Caco-2 (cell line): ENCODE data around the gene DLL4. TPM values are rescaled to one million over a fixed set of nuclear protein-coding genes. Genes with fewer than 3 reads are reported as not detected.

ENCODE experiments used
- BruUV-seq: library from RNA; stranded (reverse); fragments of 400-500 nt; replicated peaks from 2 replicates; lab custom pipeline; 2021; lab: Mats Ljungman, UMichigan
- CTCF ChIA-PET: fragments of 300-600 bp; sonication (Branson Sonifier 250); formaldehyde crosslinking; loops from one replicate; lab custom pipeline; 2022; ENCODE audit warnings: antibody characterized with exemption; lab: Charles Lee
- POLR2A ChIA-PET: fragments of 300-600 bp; sonication (Branson Sonifier 250); formaldehyde crosslinking; loops from one replicate; lab custom pipeline; 2022; ENCODE audit warnings: antibody characterized with exemption; lab: Charles Lee
- DNase-seq, 2 experiments: peaks; one replicate each; pipeline versions ENCODE4 v3.0.0 to v3.0.0-alpha.2; 2020 to 2022
- H3K27me3 ChIP-seq: replicated peaks from 2 replicates; pipeline ENCODE4 v1.6.0; 2011; ENCODE audit warnings: low read length; ENCODE audit not compliant: control insufficient read depth, insufficient read depth
- H3K36me3 ChIP-seq: 2 replicates; pipeline ENCODE4 v1.5.1; 2011; ENCODE audit warnings: low read length; ENCODE audit not compliant: control insufficient read depth, insufficient read depth
- H3K4me1 ChIP-seq: fragments of 250-450 bp; sonication (Bioruptor Pico); 2 replicates; pipeline ENCODE4 v1.5.1; 2020; ENCODE audit warnings: mild to moderate bottlenecking
- H3K4me3 ChIP-seq: 2 replicates; pipeline ENCODE4 v1.5.1; 2011; ENCODE audit warnings: low read depth, mild to moderate bottlenecking, control low read depth, low read length
- H3K9me3 ChIP-seq: fragments of 250-450 bp; sonication (Bioruptor Pico); 2 replicates; pipeline ENCODE4 v1.5.1; 2020; ENCODE audit warnings: mild to moderate bottlenecking, moderate library complexity
- H3K27ac Mint-ChIP-seq: one replicate; pipeline ENCODE4 v1.8.0; 2022; ENCODE audit warnings: mixed read lengths; ENCODE audit not compliant: unreplicated experiment
- H3K27me3 Mint-ChIP-seq: one replicate; pipeline ENCODE4 v1.8.0; 2022; ENCODE audit warnings: mixed read lengths; ENCODE audit not compliant: insufficient read depth, unreplicated experiment
- H3K36me3 Mint-ChIP-seq: one replicate; pipeline ENCODE4 v1.8.0; 2022; ENCODE audit warnings: mild to moderate bottlenecking, mixed read lengths; ENCODE audit not compliant: insufficient read depth, unreplicated experiment
- H3K4me1 Mint-ChIP-seq: one replicate; pipeline ENCODE4 v1.8.0; 2022; ENCODE audit warnings: low read depth, mixed read lengths; ENCODE audit not compliant: unreplicated experiment
- H3K4me3 Mint-ChIP-seq: one replicate; pipeline ENCODE4 v1.8.0; 2022; ENCODE audit warnings: mild to moderate bottlenecking, moderate library complexity, mixed read lengths; ENCODE audit not compliant: unreplicated experiment
- H3K9me3 Mint-ChIP-seq: one replicate; pipeline ENCODE4 v1.8.0; 2022; ENCODE audit warnings: mixed read lengths; ENCODE audit not compliant: unreplicated experiment
- intact Hi-C: fragments of 100-400 bp; cut with micrococcal nuclease; formaldehyde crosslinking; loops from one replicate; pipeline ENCODE4 v1.10.0; 2022; ENCODE audit not compliant: unreplicated experiment
- total RNA-seq: library from RNA; stranded (reverse); gene quantifications from 2 replicates; pipeline ENCODE4 v1.2.3, GENCODE V29; 2022
- TF ChIP-seq, protein P1 (sequence below), 2 experiments: fragments of 200-600 bp in 1 of 2; IDR thresholded peaks; 1 replicate in 1 of 2; 2 replicates in 1 of 2; pipeline versions ENCODE4 v1.5.1 to v1.8.0; 2011 to 2022; ENCODE audit warnings: antibody characterized with exemption in 1 of 2, control low read depth in 1 of 2, inconsistent platforms in 1 of 2, low read depth in 1 of 2, low read length in 1 of 2, mild to moderate bottlenecking in 1 of 2, moderate library complexity in 1 of 2; ENCODE audit not compliant: insufficient read depth in 1 of 2, severe bottlenecking in 1 of 2, unreplicated experiment in 1 of 2

The DLL4 gene
- total RNA-seq, 1 experiment from 2014 or later: 3.4 TPM

DNA sequence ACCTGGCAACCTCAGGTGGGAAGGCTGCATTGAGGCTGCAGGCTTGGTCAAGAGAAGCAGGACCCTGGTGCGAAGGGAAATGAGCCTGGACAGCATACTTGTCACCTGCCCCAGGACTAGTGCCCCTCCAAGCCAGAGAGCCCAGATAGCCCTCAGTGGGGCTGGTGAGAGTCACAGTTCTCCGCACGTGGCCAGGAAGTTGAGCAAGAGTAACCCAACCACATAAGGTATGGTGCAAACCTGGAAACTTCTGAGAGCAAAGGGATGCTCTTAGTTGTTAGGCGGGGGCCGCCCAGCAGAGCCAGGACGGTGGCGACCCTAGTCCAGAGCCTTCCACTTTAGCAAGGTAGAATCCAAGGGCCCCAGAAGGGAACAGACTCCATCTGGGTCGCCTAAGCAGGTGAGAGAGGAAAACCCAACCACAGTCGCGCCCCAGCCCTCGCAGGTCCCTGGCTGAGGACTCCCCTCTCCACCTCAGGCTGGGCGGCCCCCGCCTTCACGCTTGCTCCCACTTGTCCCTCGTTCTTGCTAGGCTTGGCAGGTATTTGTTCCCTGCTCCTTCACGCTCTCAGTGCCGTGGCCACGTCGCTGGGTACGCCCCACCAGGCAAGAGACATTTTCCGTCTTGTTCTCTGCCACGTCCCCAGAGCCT is 36.0 kb upstream of the DLL4 start:
- POLR2A ChIA-PET: interaction anchor here (0.6 to 2.4 kb wide), 3 partner anchors 19 to 36 kb away, joined by 3 to 23 read pairs (median 13); no protein-coding TSS in a partner anchor

DNA sequence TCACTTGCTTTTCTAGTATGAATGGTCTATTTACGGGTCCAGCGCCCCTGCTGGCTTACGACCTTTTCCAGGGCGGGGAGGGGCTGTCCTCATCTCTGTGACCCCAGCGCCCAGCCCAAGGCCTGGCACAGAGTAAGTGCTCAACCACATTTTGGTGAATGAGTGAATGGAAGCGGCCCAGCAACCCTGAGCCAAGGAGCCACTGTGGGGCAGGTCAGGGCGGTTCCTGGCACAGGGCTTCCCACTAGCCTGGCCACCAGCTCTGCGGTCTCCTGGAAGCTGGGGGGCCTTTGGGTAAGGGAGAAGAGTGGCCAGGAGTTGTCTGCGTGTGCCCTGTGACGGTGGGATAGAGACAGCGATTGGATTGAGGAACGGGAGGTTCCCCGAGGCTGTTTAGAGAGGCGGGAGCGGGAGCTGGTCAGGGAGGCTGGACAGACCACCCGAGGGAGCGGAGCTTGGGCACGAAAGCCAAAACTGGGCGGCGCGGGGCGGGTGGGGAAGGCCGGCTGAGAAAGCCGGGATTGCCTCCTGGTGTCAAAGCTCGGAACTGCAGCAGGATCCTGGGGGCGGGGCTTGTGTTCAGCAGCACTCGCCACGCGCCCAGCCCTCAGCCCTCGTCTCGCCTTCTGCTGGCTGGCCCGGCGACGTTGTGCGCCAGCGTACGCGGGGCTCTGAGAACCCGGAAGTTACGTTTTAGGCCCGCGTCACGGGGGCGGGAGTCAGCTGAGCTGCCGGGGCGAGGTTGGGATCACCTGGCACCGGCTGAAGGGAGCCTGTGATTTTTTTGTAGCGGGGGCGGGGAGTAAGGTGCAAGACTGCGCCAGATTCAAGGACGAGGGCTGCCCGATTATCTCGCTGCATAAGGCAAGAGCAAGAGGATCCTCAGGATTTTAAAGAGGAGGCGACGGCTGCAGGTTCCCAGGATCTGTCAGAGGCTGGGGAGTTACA is 35.1 kb upstream of the DLL4 start, which contains the start of gene VPS18:
Gene VPS18, plus strand, starts transcription at position 718 of the 948 bp plus-strand sequence. CDS start 319 bp downstream, outside the sequence.
- intact Hi-C loops: loop anchor here (1.0 to 10.0 kb wide), 6 partner anchors 21 to 199 kb away; partner anchors contain the start of genes RAD51 and RMDN3
- BruUV-seq: no TSS peak
- CTCF ChIA-PET: interaction anchor here (0.6 to 3.1 kb wide), 31 partner anchors 9 to 304 kb away, joined by 3 to 112 read pairs (median 6); partner anchors contain the start of genes CHAC1, DLL4, DNAJC17 and GCHFR

More for the DNA sequence above, 36.0 kb upstream of the DLL4 start:
- peak overlapping the region; percentile 87 for H3K27ac Mint-ChIP-seq
- CTCF ChIA-PET: interaction anchor here (1.3 to 3.1 kb wide), 12 partner anchors 13 to 192 kb away, joined by 4 to 112 read pairs (median 10); partner anchors contain the start of genes DNAJC17, RHOV, SPINT1 and ZFYVE19
- H3K4me1 ChIP-seq: peaks cover 14% of the 10 kb centered on the region
- no peak overlapping the region for H3K4me3 ChIP-seq
- no peaks in the 10 kb centered on the region for H3K9me3 Mint-ChIP-seq
- H3K36me3 Mint-ChIP-seq: peaks cover 39% of the 10 kb centered on the region
- no peaks in the 10 kb centered on the region for H3K27me3 Mint-ChIP-seq
- H3K27me3 ChIP-seq: no peaks in the 10 kb centered on the region
- intact Hi-C loops: loop anchor here (5.0 to 10.0 kb wide), 2 partner anchors 111 to 198 kb away; partner anchors contain the start of gene RAD51
- no peaks in the 10 kb centered on the region for H3K9me3 ChIP-seq
- no TSS peak for BruUV-seq
- H3K36me3 ChIP-seq: peaks cover 2% of the 10 kb centered on the region; the same call in 1 of the 2 replicates
- TF ChIP-seq, protein P1, sequence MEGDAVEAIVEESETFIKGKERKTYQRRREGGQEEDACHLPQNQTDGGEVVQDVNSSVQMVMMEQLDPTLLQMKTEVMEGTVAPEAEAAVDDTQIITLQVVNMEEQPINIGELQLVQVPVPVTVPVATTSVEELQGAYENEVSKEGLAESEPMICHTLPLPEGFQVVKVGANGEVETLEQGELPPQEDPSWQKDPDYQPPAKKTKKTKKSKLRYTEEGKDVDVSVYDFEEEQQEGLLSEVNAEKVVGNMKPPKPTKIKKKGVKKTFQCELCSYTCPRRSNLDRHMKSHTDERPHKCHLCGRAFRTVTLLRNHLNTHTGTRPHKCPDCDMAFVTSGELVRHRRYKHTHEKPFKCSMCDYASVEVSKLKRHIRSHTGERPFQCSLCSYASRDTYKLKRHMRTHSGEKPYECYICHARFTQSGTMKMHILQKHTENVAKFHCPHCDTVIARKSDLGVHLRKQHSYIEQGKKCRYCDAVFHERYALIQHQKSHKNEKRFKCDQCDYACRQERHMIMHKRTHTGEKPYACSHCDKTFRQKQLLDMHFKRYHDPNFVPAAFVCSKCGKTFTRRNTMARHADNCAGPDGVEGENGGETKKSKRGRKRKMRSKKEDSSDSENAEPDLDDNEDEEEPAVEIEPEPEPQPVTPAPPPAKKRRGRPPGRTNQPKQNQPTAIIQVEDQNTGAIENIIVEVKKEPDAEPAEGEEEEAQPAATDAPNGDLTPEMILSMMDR (IDR thresholded peaks at IDR 0.05; ENCODE audit: insufficient read depth in 1 of 2, low read depth in 1 of 2, low read length in 1 of 2, severe bottlenecking in 1 of 2, unreplicated experiment in 1 of 2): no peak
- peaks cover 23% of the 10 kb centered on the region for H3K4me1 Mint-ChIP-seq
- H3K4me3 Mint-ChIP-seq: peak overlapping the region; percentile 88
- no peak for DNase-seq

More for the DNA sequence above, 35.1 kb upstream of the DLL4 start, which contains the start of gene VPS18:
- TF ChIP-seq, protein P1 (IDR thresholded peaks at IDR 0.05; ENCODE audit: insufficient read depth in 1 of 2, low read depth in 1 of 2, low read length in 1 of 2, severe bottlenecking in 1 of 2, unreplicated experiment in 1 of 2): peak; percentile 84 to 85
- peaks cover 14% of the 10 kb centered on the region for H3K4me1 ChIP-seq
- Mint-ChIP-seq H3K27ac (peak within 1 kb of the TSS; percentile 87), H3K27me3 (no peaks in the 10 kb centered on the region), H3K9me3 (no peaks in the 10 kb centered on the region), H3K4me3 (peak within 1 kb of the TSS; percentile 88), H3K36me3 (peaks cover 47% of the 10 kb centered on the region), H3K4me1 (peaks cover 23% of the 10 kb centered on the region)
- H3K36me3 ChIP-seq: peaks cover 2% of the 10 kb centered on the region; the same call in 1 of the 2 replicates
- no peaks in the 10 kb centered on the region for H3K27me3 ChIP-seq
- DNase-seq: peak; percentile 97 to 98
- peak within 1 kb of the TSS; percentile 87 for H3K4me3 ChIP-seq
- H3K9me3 ChIP-seq: no peaks in the 10 kb centered on the region
- POLR2A ChIA-PET: interaction anchor here (0.6 to 2.4 kb wide), 17 partner anchors 20 to 438 kb away, joined by 3 to 23 read pairs (median 4); partner anchors contain the start of genes DLL4, DNAJC17, INO80 and NUSAP1
